DOHH2 (cell line): Measurements from ENCODE around the gene PALLD.

ENCODE experiments used
- H3F3A ChIP-seq: fragments of 200-600 bp; sonication (generic), shearing (Covaris generic); 2 replicates; pipeline ENCODE4 v1.6.0; 2016; ENCODE audit warnings: antibody characterized with exemption, mild to moderate bottlenecking; ENCODE audit not compliant: control insufficient read depth, insufficient read depth
- H3K27ac ChIP-seq: fragments of 200-600 bp; sonication (generic); 2 replicates; pipeline ENCODE4 v1.5.1; 2014; ENCODE audit warnings: low read depth, mild to moderate bottlenecking, low read length, moderate library complexity
- H3K27me3 ChIP-seq: fragments of 200-600 bp; sonication (generic); 2 replicates; pipeline ENCODE4 v1.6.1; 2014; ENCODE audit warnings: mild to moderate bottlenecking, low read length, mixed read lengths; ENCODE audit not compliant: control insufficient read depth
- H3K36me3 ChIP-seq: fragments of 200-600 bp; sonication (generic); 2 replicates; pipeline ENCODE4 v1.6.1; 2014; ENCODE audit warnings: mild to moderate bottlenecking, low read length, moderate library complexity, mixed read lengths; ENCODE audit not compliant: control insufficient read depth
- H3K4me1 ChIP-seq: fragments of 200-600 bp; sonication (generic); 2 replicates; pipeline ENCODE4 v1.6.1; 2014; ENCODE audit warnings: mild to moderate bottlenecking, low read length, mixed read lengths; ENCODE audit not compliant: control insufficient read depth
- H3K4me2 ChIP-seq: fragments of 200-600 bp; sonication (generic); 2 replicates; pipeline ENCODE4 v1.6.0; 2014; ENCODE audit warnings: mild to moderate bottlenecking, low read length, moderate library complexity
- H3K4me3 ChIP-seq: fragments of 200-600 bp; sonication (generic); 2 replicates; pipeline ENCODE4 v1.5.1; 2014; ENCODE audit warnings: mild to moderate bottlenecking, low read length, mixed read lengths
- H3K79me2 ChIP-seq: fragments of 200-600 bp; sonication (generic); 2 replicates; pipeline ENCODE4 v1.6.1; 2014; ENCODE audit warnings: mild to moderate bottlenecking, low read length, mixed read lengths; ENCODE audit not compliant: control insufficient read depth
- H3K9me2 ChIP-seq: fragments of 200-600 bp; sonication (generic); replicated peaks from 2 replicates; pipeline ENCODE4 v1.6.1; 2014; ENCODE audit warnings: mild to moderate bottlenecking, low read length, mixed read lengths; ENCODE audit not compliant: control insufficient read depth
- H3K9me3 ChIP-seq: fragments of 200-600 bp; sonication (generic); 2 replicates; pipeline ENCODE4 v1.6.1; 2014; ENCODE audit warnings: antibody characterized with exemption, low read length, mixed read lengths; ENCODE audit not compliant: control insufficient read depth, insufficient read depth
- H4K20me1 ChIP-seq: fragments of 200-600 bp; sonication (generic); 2 replicates; pipeline ENCODE4 v1.6.0; 2014; ENCODE audit warnings: low read depth, mild to moderate bottlenecking, antibody characterized with exemption, low read length, moderate library complexity; ENCODE audit not compliant: control insufficient read depth, insufficient read depth
- EZH2phosphoT487 ChIP-seq: fragments of 200-600 bp; sonication (generic); IDR thresholded peaks from 2 replicates; pipeline ENCODE4 v1.6.1; 2017; ENCODE audit warnings: borderline replicate concordance, mild to moderate bottlenecking, antibody characterized with exemption, low read length, moderate library complexity, mixed read lengths
- TF ChIP-seq, protein P1 (sequence below): fragments of 200-600 bp; sonication (generic); IDR thresholded peaks from one replicate; pipeline ENCODE4 v1.5.1; 2014; ENCODE audit warnings: antibody characterized with exemption, mild to moderate bottlenecking, low read depth, low read length; ENCODE audit not compliant: poor library complexity, severe bottlenecking

Gene PALLD

GRCh38 chr4:168695288-168695687, 198.4 kb downstream of the PALLD start:
- no peak overlapping the region for H3K4me3 ChIP-seq
- no peaks in the 10 kb centered on the region for H3K27me3 ChIP-seq
- H3K9me3 ChIP-seq: no peaks in the 10 kb centered on the region
- H3K4me1 ChIP-seq: no peaks in the 10 kb centered on the region
- no peaks in the 10 kb centered on the region for H3K9me2 ChIP-seq
- H3K4me2 ChIP-seq: no peak overlapping the region
- H3K79me2 ChIP-seq: no peaks in the 10 kb centered on the region
- no peaks in the 10 kb centered on the region for H4K20me1 ChIP-seq
- no peak overlapping the region for H3K27ac ChIP-seq
- TF ChIP-seq, protein P1, sequence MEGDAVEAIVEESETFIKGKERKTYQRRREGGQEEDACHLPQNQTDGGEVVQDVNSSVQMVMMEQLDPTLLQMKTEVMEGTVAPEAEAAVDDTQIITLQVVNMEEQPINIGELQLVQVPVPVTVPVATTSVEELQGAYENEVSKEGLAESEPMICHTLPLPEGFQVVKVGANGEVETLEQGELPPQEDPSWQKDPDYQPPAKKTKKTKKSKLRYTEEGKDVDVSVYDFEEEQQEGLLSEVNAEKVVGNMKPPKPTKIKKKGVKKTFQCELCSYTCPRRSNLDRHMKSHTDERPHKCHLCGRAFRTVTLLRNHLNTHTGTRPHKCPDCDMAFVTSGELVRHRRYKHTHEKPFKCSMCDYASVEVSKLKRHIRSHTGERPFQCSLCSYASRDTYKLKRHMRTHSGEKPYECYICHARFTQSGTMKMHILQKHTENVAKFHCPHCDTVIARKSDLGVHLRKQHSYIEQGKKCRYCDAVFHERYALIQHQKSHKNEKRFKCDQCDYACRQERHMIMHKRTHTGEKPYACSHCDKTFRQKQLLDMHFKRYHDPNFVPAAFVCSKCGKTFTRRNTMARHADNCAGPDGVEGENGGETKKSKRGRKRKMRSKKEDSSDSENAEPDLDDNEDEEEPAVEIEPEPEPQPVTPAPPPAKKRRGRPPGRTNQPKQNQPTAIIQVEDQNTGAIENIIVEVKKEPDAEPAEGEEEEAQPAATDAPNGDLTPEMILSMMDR: no peak
- no peak for TF ChIP-seq EZH2phosphoT487
- no peaks in the 10 kb centered on the region for H3F3A ChIP-seq
- no peaks in the 10 kb centered on the region for H3K36me3 ChIP-seq

GRCh38 chr4:168696280-168696679, 199.4 kb downstream of the PALLD start:
- no peaks in the 10 kb centered on the region for H3K4me1 ChIP-seq
- H3F3A ChIP-seq: no peaks in the 10 kb centered on the region
- no peaks in the 10 kb centered on the region for H3K36me3 ChIP-seq
- no peaks in the 10 kb centered on the region for H3K79me2 ChIP-seq
- H3K9me2 ChIP-seq: no peaks in the 10 kb centered on the region
- no peak overlapping the region for H3K27ac ChIP-seq
- H3K9me3 ChIP-seq: no peaks in the 10 kb centered on the region
- H3K4me2 ChIP-seq: no peak overlapping the region
- no peaks in the 10 kb centered on the region for H3K27me3 ChIP-seq
- no peak overlapping the region for H3K4me3 ChIP-seq
- no peaks in the 10 kb centered on the region for H4K20me1 ChIP-seq
- no peak for TF ChIP-seq EZH2phosphoT487
- TF ChIP-seq, protein P1: no peak

DNA sequence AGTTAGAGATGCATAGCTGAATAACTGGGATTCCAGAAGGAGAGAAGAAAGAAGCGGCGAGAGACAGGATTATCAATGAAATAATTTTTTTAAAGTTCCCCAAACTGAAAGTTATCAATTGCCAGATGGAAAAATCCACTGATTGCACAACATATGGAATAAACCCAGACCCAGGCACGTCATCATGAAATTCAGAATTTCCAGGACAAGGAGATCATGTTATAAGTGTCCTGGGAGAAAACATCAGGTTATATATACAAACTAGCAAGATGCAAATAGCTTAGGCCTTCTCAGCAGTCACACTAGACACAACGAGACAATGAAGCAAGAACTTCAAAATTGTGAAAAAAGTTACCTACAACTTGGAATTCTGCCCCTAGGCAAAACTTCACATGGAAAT, 200.0 kb downstream of the PALLD start:
- H3K27ac ChIP-seq: no peak overlapping the region
- TF ChIP-seq, protein P1: no peak
- TF ChIP-seq EZH2phosphoT487: no peak
- no peaks in the 10 kb centered on the region for H3K9me2 ChIP-seq
- H3K27me3 ChIP-seq: no peaks in the 10 kb centered on the region
- no peaks in the 10 kb centered on the region for H3K36me3 ChIP-seq
- no peak overlapping the region for H3K4me3 ChIP-seq
- H3K4me2 ChIP-seq: no peak overlapping the region
- no peaks in the 10 kb centered on the region for H3F3A ChIP-seq
- no peaks in the 10 kb centered on the region for H3K4me1 ChIP-seq
- H3K9me3 ChIP-seq: no peaks in the 10 kb centered on the region
- no peaks in the 10 kb centered on the region for H3K79me2 ChIP-seq
- H4K20me1 ChIP-seq: no peaks in the 10 kb centered on the region
